Occipital lobe (tissue), 2 donors: Measurements from ENCODE around the gene PTBP2. TPM values are rescaled to one million over a fixed set of nuclear protein-coding genes. Genes with fewer than 3 reads are reported as not detected.
"Not testable (repeated sequence)": the region's sequence is repeated elsewhere in the genome, so short reads cannot be mapped to it uniquely, and the experiment has no call there.

ENCODE experiments used
- DNase-seq: peaks from one replicate; lab custom pipeline; 2025; lab: John Stamatoyannopoulos, UW
- total RNA-seq: library from RNA; depleted of rRNA; stranded (reverse); fragments of >200 nt; gene quantifications from one replicate; pipeline ENCODE4 v1.2.3, GENCODE V29; 2014

Gene PTBP2
- total RNA-seq, 1 donor from 2014 or later = 420 TPM

GRCh38 chr1:96730574-96731298 is 9.2 kb downstream of the PTBP2 start:
- no peak for DNase-seq

- DNase-seq = no peak
Measured at GRCh38 chr1:96741335-96741734, 19.8 kb downstream of the PTBP2 start.

- no peak for DNase-seq
Measured at GRCh38 chr1:96746440-96747420, 25.1 kb downstream of the PTBP2 start.

DNA sequence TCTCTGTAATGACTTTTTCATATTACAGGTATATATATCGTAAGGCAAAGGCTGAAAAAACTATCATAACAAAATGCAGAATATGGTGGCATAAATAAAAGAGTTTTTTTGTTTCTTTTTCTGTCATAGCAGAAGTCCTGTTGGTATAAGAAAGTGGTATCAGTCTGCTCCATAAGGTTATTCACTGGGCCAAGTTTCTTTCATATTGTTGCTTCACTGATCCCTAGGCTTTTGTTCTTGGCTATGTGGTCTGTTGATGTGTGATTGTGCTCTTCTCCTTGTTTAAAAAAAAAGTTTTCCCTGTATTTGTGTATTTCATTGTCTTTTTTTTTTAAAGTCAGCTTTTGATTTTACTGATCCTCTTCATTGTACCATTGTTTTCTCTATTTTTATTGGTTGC is 26.0 kb downstream of the PTBP2 start:
- DNase-seq = no peak

DNA sequence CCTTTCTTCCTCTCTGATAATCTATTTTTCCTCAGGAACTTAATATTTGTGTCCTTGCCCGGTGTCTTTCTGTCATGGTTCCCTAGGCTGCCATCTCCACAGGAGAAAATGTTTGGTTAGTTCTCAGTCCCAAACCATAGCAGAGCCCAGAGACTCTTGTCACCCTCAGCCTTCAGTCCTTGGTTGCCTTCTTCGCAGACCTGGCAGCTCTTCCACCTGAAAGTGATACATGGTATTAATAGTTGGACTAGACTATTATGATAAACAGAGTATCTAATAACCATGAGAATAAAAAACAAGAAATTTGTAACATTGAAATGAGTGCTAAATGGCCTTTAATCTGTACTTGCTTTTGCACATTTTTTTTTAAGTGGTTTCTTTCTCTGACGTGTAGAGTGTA is 26.5 kb downstream of the PTBP2 start:
- DNase-seq = no peak

DNA sequence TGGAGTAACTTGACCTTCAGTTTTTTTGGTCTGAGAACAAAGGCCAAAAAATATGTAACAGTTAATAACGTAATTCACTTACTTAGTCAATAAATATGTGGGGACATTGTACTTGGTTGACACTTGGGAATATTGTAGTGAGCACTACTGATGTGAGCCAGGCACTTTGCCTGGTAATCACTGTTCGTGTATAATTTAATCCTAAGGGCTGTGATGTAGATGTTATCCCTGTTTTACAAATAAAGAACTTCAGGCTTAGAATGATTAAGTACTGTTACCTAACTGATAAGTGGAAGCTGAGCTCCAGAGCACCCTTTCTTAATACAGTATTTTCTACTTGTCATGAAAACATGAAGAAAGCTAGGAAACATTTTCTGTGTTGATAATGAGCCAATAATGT is 28.0 kb downstream of the PTBP2 start:
- no peak for DNase-seq

GRCh38 chr1:96752394-96752793 is 30.8 kb downstream of the PTBP2 start:
- DNase-seq = no peak

- DNase-seq = no peak
Measured at GRCh38 chr1:96756789-96757188, 35.2 kb downstream of the PTBP2 start.

GRCh38 chr1:96762586-96762985 is 41.0 kb downstream of the PTBP2 start:
- DNase-seq = not testable (repeated sequence)

GRCh38 chr1:96763514-96763913 is 41.9 kb downstream of the PTBP2 start:
- no peak for DNase-seq

GRCh38 chr1:96764469-96764868 is 42.9 kb downstream of the PTBP2 start:
- DNase-seq = no peak

GRCh38 chr1:96771847-96772246 is 50.3 kb downstream of the PTBP2 start:
- no peak for DNase-seq

DNA sequence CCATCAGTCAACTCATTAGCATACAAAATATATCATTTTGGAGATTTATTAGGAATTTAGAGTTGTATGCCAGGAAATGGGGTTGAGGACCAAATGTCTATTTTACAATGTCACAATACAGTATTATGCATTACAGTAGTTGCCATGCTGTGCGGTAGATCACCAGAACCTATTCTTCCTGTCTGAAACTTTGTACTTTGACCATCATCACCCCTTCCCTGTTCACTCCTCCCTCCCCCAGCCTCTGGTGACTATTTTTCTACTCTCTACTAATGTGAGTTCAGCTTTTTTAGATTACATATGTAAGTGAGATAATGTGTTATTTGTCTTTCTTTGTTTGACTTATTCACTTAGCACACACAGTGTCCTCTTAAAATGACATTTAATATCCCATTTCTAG is 50.8 kb downstream of the PTBP2 start:
- DNase-seq = no peak

DNA sequence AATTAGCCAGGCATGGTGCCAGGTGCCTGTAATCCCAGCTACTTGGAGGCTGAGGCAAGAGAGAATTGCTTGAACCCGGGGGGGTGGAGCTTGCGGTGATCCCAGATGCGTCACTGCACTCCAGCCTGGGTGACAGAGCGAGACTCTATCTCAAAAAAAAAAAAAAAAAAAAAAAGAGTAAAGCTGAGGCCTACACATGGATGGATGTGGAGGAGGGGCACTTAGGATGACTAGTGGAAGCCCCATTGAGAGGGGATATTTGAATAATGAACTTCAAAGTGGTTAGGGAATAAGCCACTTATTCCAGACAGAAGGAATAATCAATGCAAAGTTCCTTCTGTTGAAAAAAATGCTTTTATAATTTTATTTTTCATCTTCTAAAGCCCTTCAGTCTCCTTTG is 51.4 kb downstream of the PTBP2 start:
- DNase-seq = no peak

DNA sequence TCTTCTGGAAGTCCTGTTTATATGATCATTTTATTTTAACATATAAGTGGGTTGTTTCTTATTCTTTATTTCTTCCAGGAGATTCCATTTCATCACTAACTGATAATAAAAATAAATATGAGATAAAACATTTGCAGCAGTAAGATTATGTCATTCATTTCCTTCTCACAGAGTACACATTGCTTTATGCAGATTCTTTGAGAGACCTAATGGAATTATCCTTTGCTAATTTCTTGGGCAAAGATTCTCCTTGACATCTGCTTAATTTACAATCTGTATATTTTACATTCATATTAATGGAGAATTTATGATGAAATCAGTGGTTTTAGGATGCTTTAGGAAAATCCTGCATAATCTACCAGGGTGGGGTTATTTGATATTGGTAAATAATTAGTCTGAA is 60.6 kb downstream of the PTBP2 start:
- no peak for DNase-seq

DNA sequence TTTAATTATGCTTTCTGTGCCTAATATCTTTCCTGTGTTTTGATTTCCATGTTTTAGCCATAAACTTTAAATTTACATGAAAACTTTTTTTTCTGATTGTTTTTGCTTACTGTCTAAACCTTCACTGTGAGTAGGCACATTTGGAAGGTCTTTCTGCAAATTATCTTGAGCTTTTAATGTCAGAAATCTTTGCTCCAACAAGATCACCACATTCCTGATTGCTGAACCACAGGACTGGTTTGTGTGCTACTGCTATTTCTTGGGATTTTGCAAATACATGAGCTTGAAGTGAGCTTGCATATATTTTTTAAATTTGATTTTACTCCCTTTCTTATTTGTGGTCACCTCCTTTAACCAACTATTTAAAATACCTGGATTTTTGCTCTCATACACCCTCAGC is 61.3 kb downstream of the PTBP2 start:
- no peak for DNase-seq

GRCh38 chr1:96790599-96790998 is 69.0 kb downstream of the PTBP2 start:
- no peak for DNase-seq

DNA sequence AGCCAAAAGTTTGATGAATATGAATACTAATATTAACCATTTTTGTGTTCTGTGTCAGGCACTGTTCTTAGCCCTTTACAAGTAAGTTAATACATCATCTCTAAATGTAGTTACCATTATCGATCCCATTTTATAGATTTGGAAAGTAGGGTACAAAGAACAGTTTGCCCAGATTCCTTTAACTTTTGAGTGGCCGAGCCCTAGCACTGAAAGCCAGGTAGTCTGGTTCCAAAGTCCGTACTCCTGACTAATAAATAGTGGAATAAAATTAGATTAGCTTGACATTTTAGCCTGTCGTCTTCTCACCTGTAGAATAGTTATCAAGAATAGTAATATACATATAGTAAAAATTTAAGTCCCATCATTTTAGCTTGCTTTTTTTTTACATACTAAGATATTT is 70.6 kb downstream of the PTBP2 start:
- DNase-seq = no peak

DNA sequence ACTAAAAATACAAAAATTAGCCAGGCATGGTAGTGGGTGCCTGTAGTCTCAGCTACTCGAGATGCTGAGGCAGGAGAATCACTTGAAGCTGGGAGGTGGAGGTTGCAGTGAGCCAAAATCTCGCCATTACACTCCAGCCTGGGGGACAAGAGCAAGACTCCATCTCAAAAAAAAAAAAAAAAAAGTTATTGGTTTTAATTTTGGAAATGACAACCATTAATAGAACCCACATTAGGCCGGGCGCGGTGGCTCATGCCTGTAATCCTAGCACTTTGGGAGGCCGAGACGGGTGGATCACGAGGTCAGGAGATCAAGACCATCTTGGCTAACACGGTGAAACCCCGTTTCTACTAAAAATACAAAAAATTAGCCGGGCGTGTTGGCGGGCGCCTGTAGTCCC is 80.1 kb downstream of the PTBP2 start:
- DNase-seq = not testable (repeated sequence)

GRCh38 chr1:96804648-96805047 is 83.1 kb downstream of the PTBP2 start:
- no peak for DNase-seq

- no peak for DNase-seq
Measured at GRCh38 chr1:96808191-96808590, 86.6 kb downstream of the PTBP2 start.

GRCh38 chr1:96815914-96816313 is 94.3 kb downstream of the PTBP2 start:
- DNase-seq = no peak

DNA sequence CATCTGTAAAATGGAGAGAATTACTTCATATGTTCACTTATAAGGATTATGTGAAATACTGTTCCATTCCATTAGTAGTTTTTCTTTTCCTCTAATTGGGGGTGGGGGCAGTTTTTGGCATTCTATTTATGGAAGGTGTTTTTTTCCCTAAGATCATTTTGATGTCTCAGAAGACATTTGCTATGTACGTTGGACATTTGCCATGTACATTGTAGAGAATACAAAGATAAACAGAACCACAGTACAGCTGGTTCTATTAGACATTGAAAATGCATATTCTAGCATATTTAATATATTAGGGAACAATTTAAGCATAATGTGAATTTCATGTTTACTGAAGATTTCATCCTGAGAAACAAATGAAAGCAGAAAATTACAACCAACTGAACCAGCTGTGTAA is 98.5 kb downstream of the PTBP2 start:
- DNase-seq = no peak
